AG04450 (cell line): ENCODE measurements around the gene CDK13. TPM values are rescaled to one million over a fixed set of nuclear protein-coding genes. Genes with fewer than 3 reads are reported as not detected.
"Not testable (repeated sequence)": the region's sequence is repeated elsewhere in the genome, so short reads cannot be mapped to it uniquely, and the experiment has no call there.

Experiments
- CTCF ChIA-PET: fragments of 300-600, 350-600 bp; formaldehyde crosslinking; extraction: SDS; loops from one replicate; lab custom pipeline; 2022; ENCODE audit warnings: antibody characterized with exemption, inconsistent platforms; lab: Charles Lee
- POLR2A ChIA-PET: fragments of 350-600 bp; formaldehyde crosslinking; extraction: SDS; loops from one replicate; lab custom pipeline; 2021; ENCODE audit warnings: antibody characterized with exemption, inconsistent platforms; lab: Yijun Ruan, JAX
- DNase-seq: peaks from one replicate; pipeline ENCODE4 v3.0.0-alpha.2; 2011; ENCODE audit warnings: low read depth, low spot score
- H3K27ac ChIP-seq: one replicate; pipeline ENCODE4 v1.5.1; 2012; ENCODE audit warnings: low read depth, low read length, control low read depth
- H3K27me3 ChIP-seq: one replicate; pipeline ENCODE4 v1.6.0; 2012; ENCODE audit warnings: low read length; ENCODE audit not compliant: control insufficient read depth, insufficient read depth
- H3K4me3 ChIP-seq: 2 replicates; pipeline ENCODE4 v1.5.1; 2011; ENCODE audit warnings: mild to moderate bottlenecking, low read depth, low read length, control low read depth
- H3K9me3 ChIP-seq: 2 replicates; pipeline ENCODE4 v1.5.1; 2012; ENCODE audit warnings: low read length; ENCODE audit not compliant: control insufficient read depth, insufficient read depth
- CTCF ChIP-seq: IDR thresholded peaks from 2 replicates; pipeline ENCODE4 v1.5.1; 2011; ENCODE audit warnings: low read depth, low read length, control low read depth, inconsistent platforms
- polyA plus RNA-seq: library from polyadenylated mRNA; depleted of rRNA; stranded (reverse); fragments of >200 nt; gene quantifications from 2 replicates; pipeline ENCODE4 v1.2.3, GENCODE V29; 2011

CDK13 gene
- polyA plus RNA-seq, 1 experiment: 44.2 TPM

GRCh38 chr7:40120020-40120419 lies 170.0 kb downstream of the CDK13 start:
- TF ChIP-seq CTCF: no peak
- ChIA-PET CTCF (no interaction called here), POLR2A (no interaction called here)
- no peaks in the 10 kb centered on the region for H3K27me3 ChIP-seq
- no peak overlapping the region for H3K27ac ChIP-seq
- H3K9me3 ChIP-seq: no peaks in the 10 kb centered on the region
- H3K4me3 ChIP-seq: no peak overlapping the region
- no peak for DNase-seq

- H3K27me3 ChIP-seq, H3K4me3 ChIP-seq, H3K9me3 ChIP-seq, H3K27ac ChIP-seq, POLR2A ChIA-PET, DNase-seq: not testable (repeated sequence)
- CTCF ChIA-PET: interaction anchor here (1.1 kb wide), 1 partner anchor 13 kb away, joined by 4 read pairs; the partner anchor contains the start of gene SUGCT
These were observed 172.3 kb downstream of the CDK13 start for GRCh38 chr7:40122100-40122939.

GRCh38 chr7:40122940-40123254 lies 172.8 kb downstream of the CDK13 start:
- CTCF ChIA-PET: interaction anchor here (0.9 kb wide), 1 partner anchor 12 kb away, joined by 7 read pairs; the partner anchor contains the start of genes MPLKIP and SUGCT
- no peak for DNase-seq
- Histone ChIP-seq H3K9me3 (no peaks in the 10 kb centered on the region), H3K27me3 (no peaks in the 10 kb centered on the region), H3K4me3 (no peak overlapping the region), H3K27ac (no peak overlapping the region)
- TF ChIP-seq CTCF: no peak
- POLR2A ChIA-PET: no interaction called here

GRCh38 chr7:40133561-40134427 lies 183.7 kb downstream of the CDK13 start:
- ChIA-PET CTCF (interaction anchor here (0.6 to 2.6 kb wide), 12 partner anchors 9 to 238 kb away, joined by 3 to 9 read pairs (median 4); no protein-coding TSS in a partner anchor), POLR2A (interaction anchor here (0.8 to 1.2 kb wide), 4 partner anchors 34 to 88 kb away, joined by 3 to 5 read pairs (median 3); no protein-coding TSS in a partner anchor)
- no peaks in the 10 kb centered on the region for H3K27me3 ChIP-seq
- no peaks in the 10 kb centered on the region; the same call in 1 of the 2 replicates for H3K9me3 ChIP-seq
- no peak for TF ChIP-seq CTCF
- peak overlapping the region; percentile 79 for H3K27ac ChIP-seq
- H3K4me3 ChIP-seq: peak overlapping the region; percentile 89
- no peak for DNase-seq
